SK-N-SH (cell line): Measurements from ENCODE around the gene C9orf72. TPM values are rescaled to one million over a fixed set of nuclear protein-coding genes. Genes with fewer than 3 reads are reported as not detected.

ENCODE experiments used
- CTCF ChIA-PET: fragments of 300-600, 350-600 bp; formaldehyde crosslinking; extraction: SDS; loops from one replicate; lab custom pipeline; 2021; lab: Yijun Ruan, JAX
- POLR2A ChIA-PET: fragments of 350-600 bp; sonication (Branson Sonifier 250); formaldehyde crosslinking; extraction: SDS; loops from one replicate; lab custom pipeline; 2020; ENCODE audit warnings: antibody characterized with exemption, inconsistent platforms; lab: Yijun Ruan, JAX
- DNase-seq: peaks from one replicate; pipeline ENCODE4 v3.0.0; 2012
- H2AFZ ChIP-seq: fragments of 200-600 bp; sonication (generic); 2 replicates; pipeline ENCODE4 v1.8.1; 2016; ENCODE audit warnings: antibody characterized with exemption, mild to moderate bottlenecking, low read depth
- H3F3A ChIP-seq: fragments of 200-600 bp; sonication (generic); replicated peaks from 2 replicates; pipeline ENCODE3; 2016; ENCODE audit warnings: antibody characterized with exemption, mild to moderate bottlenecking; ENCODE audit not compliant: insufficient read depth
- H3K27ac ChIP-seq, 2 experiments: fragments of 200-500 bp in 1 of 2; fragments of 200-600 bp in 1 of 2; sonication (Bioruptor generic) in 1 of 2; sonication (generic), shearing (Covaris generic) in 1 of 2; 2 replicates each; pipeline versions ENCODE4 v1.5.1 to v1.6.1; 2014 to 2016; ENCODE audit warnings: low read depth in 2 of 2, inconsistent platforms in 1 of 2, low read length in 1 of 2, mild to moderate bottlenecking in 1 of 2, mixed read lengths in 1 of 2
- H3K27me3 ChIP-seq: fragments of 200-600 bp; sonication (generic), shearing (Covaris generic); 2 replicates; pipeline ENCODE4 v1.6.1; 2016; ENCODE audit warnings: mixed run types; ENCODE audit not compliant: insufficient read depth
- H3K36me3 ChIP-seq, 2 experiments: fragments of 200-500 bp in 1 of 2; fragments of 200-600 bp in 1 of 2; sonication (Bioruptor generic) in 1 of 2; sonication (generic) in 1 of 2; replicated peaks in 1 of 2; 2 replicates each; pipeline versions ENCODE3 to v1.5.1; 2014 to 2016; ENCODE audit warnings: low read length in 1 of 2, mild to moderate bottlenecking in 1 of 2; ENCODE audit not compliant: insufficient read depth in 2 of 2, control insufficient read depth in 1 of 2
- H3K4me1 ChIP-seq, 2 experiments: fragments of 200-500 bp in 1 of 2; fragments of 200-600 bp in 1 of 2; sonication (Bioruptor generic) in 1 of 2; sonication (generic), shearing (Covaris generic) in 1 of 2; 2 replicates each; pipeline versions ENCODE4 v1.5.1 to v1.6.1; 2014 to 2016; ENCODE audit warnings: low read depth in 1 of 2, low read length in 1 of 2, mixed run types in 1 of 2; ENCODE audit not compliant: insufficient read depth in 2 of 2, control insufficient read depth in 1 of 2
- H3K4me2 ChIP-seq: fragments of 200-600 bp; sonication (generic), shearing (Covaris generic); 2 replicates; pipeline ENCODE4 v1.6.1; 2017; ENCODE audit warnings: mixed run types
- H3K4me3 ChIP-seq, 2 experiments: fragments of 200-500 bp in 1 of 2; fragments of 200-600 bp in 1 of 2; sonication (Bioruptor generic) in 1 of 2; sonication (generic), shearing (Covaris generic) in 1 of 2; 2 replicates each; pipeline versions ENCODE4 v1.5.1 to v1.8.1; 2014 to 2016; ENCODE audit warnings: low read depth in 2 of 2, inconsistent platforms in 1 of 2, low read length in 1 of 2, mild to moderate bottlenecking in 1 of 2, mixed read lengths in 1 of 2, moderate library complexity in 1 of 2
- H3K79me2 ChIP-seq: fragments of 200-600 bp; sonication (generic); 2 replicates; pipeline ENCODE4 v1.8.1; 2017; ENCODE audit warnings: mild to moderate bottlenecking; ENCODE audit not compliant: insufficient read depth
- H3K9ac ChIP-seq: fragments of 200-600 bp; sonication (generic); 2 replicates; pipeline ENCODE4 v1.6.1; 2017; ENCODE audit warnings: mixed run types
- H3K9me2 ChIP-seq: fragments of 200-600 bp; sonication (generic); 2 replicates; pipeline ENCODE4 v1.6.1; 2017; ENCODE audit warnings: mixed run types
- H3K9me3 ChIP-seq: fragments of 200-600 bp; sonication (generic); 2 replicates; pipeline ENCODE4 v1.6.1; 2017; ENCODE audit warnings: mixed run types, mild to moderate bottlenecking, moderate library complexity
- H4K20me1 ChIP-seq: fragments of 200-600 bp; sonication (generic); 2 replicates; pipeline ENCODE4 v1.6.1; 2017; ENCODE audit warnings: mild to moderate bottlenecking, mixed run types; ENCODE audit not compliant: insufficient read depth
- CHD2 ChIP-seq: fragments of 150-350 bp; IDR thresholded peaks from 2 replicates; pipeline ENCODE4 v1.6.1; 2018; ENCODE audit warnings: low read length; ENCODE audit not compliant: partially characterized antibody
- ELF1 ChIP-seq: IDR thresholded peaks from 2 replicates; pipeline ENCODE4 v1.4.0; 2012
- GATA2 ChIP-seq: sonication (generic); formaldehyde crosslinking; IDR thresholded peaks from 2 replicates; pipeline ENCODE4 v1.5.0; 2020; ENCODE audit warnings: mild to moderate bottlenecking, missing genetic modification reagents
- IRF3 ChIP-seq: fragments of 150-350 bp; IDR thresholded peaks from 2 replicates; pipeline ENCODE4 v1.6.1; 2016; ENCODE audit warnings: mild to moderate bottlenecking, low read depth, low read length
- MEF2A ChIP-seq: IDR thresholded peaks from 2 replicates; pipeline ENCODE4 v1.4.0; 2012; ENCODE audit warnings: low read depth, borderline replicate concordance
- MXI1 ChIP-seq: IDR thresholded peaks from 2 replicates; pipeline ENCODE4 v1.6.1; 2012; ENCODE audit warnings: mild to moderate bottlenecking, low read depth, low read length, improper control_type of control experiment
- NFIC ChIP-seq: IDR thresholded peaks from 2 replicates; pipeline ENCODE4 v1.4.0; 2012; ENCODE audit warnings: borderline replicate concordance
- NRF1 ChIP-seq: IDR thresholded peaks from 2 replicates; pipeline ENCODE4 v1.6.1; 2012; ENCODE audit warnings: low read depth, mild to moderate bottlenecking, low read length
- PBX3 ChIP-seq: IDR thresholded peaks from 2 replicates; pipeline ENCODE4; 2012
- RCOR1 ChIP-seq: fragments of 150-350 bp; IDR thresholded peaks from 2 replicates; pipeline ENCODE4 v1.6.1; 2017; ENCODE audit warnings: antibody characterized with exemption, low read length
- REST ChIP-seq: IDR thresholded peaks from 2 replicates; pipeline ENCODE4 v1.6.1; 2012; ENCODE audit warnings: mild to moderate bottlenecking, low read depth, low read length, moderate library complexity
- RFX5 ChIP-seq: IDR thresholded peaks from 2 replicates; pipeline ENCODE4 v1.6.1; 2012; ENCODE audit warnings: mild to moderate bottlenecking, improper control_type of control experiment, low read length
- SMC3 ChIP-seq: IDR thresholded peaks from 2 replicates; pipeline ENCODE4 v1.6.1; 2012; ENCODE audit warnings: low read depth, low read length, improper control_type of control experiment
- TAF1 ChIP-seq: IDR thresholded peaks from 2 replicates; pipeline ENCODE4 v1.6.1; 2012; ENCODE audit warnings: low read depth, mild to moderate bottlenecking, low read length, moderate library complexity, borderline replicate concordance
- TEAD4 ChIP-seq: IDR thresholded peaks from 2 replicates; pipeline ENCODE4 v1.4.0; 2012; ENCODE audit warnings: mild to moderate bottlenecking, borderline replicate concordance; ENCODE audit not compliant: insufficient read depth
- USF1 ChIP-seq: IDR thresholded peaks from 2 replicates; pipeline ENCODE4 v1.4.0; 2012; ENCODE audit warnings: low read depth, borderline replicate concordance
- USF2 ChIP-seq: fragments of 150-350 bp; IDR thresholded peaks from 2 replicates; pipeline ENCODE4 v1.6.1; 2017; ENCODE audit warnings: antibody characterized with exemption, low read length, low read depth, borderline replicate concordance
- ZBTB33 ChIP-seq: IDR thresholded peaks from 2 replicates; pipeline ENCODE4 v1.4.0; 2012; ENCODE audit warnings: low read depth, borderline replicate concordance
- WGBS: methylation state at CpG from one replicate; pipeline ENCODE4 v1.1.6; 2017; ENCODE audit warnings: low lambda C conversion rate; 5-methylcytosine and 5-hydroxymethylcytosine counted together
- polyA plus RNA-seq, 3 experiments: library from polyadenylated mRNA; depleted of rRNA; stranded (reverse); fragments of >200 nt; gene quantifications; 2 replicates each; pipeline ENCODE4 v1.2.3, GENCODE V29; 2012

C9orf72 gene
- polyA plus RNA-seq, 1 of the 3 experiments (the other 2 are of a cell fraction): 4.0 TPM

GRCh38 chr9:27530915-27531755 is 42.1 kb downstream of the C9orf72 start:
- Histone ChIP-seq H3K9me2 (no peaks in the 10 kb centered on the region), H3K9me3 (no peaks in the 10 kb centered on the region), H3F3A (peaks cover 11% of the 10 kb centered on the region), H2AFZ (no peak overlapping the region), H3K9ac (no peak overlapping the region), H4K20me1 (no peaks in the 10 kb centered on the region), H3K79me2 (no peaks in the 10 kb centered on the region), H3K36me3 (no peaks in the 10 kb centered on the region), H3K27me3 (no peaks in the 10 kb centered on the region), H3K4me3 (no peak overlapping the region), H3K4me2 (no peak overlapping the region), H3K4me1 (peaks cover 0 to 8% of the 10 kb centered on the region in 2 experiments; a peak in 2 of 4 replicates), H3K27ac (no peak overlapping the region)
- ChIA-PET CTCF (interaction anchor here (1.7 to 3.0 kb wide), 4 partner anchors 9 to 198 kb away, joined by 7 to 31 read pairs (median 18); no protein-coding TSS in a partner anchor), POLR2A (no interaction called here)
- TF ChIP-seq TAF1: no peak
- no peak for TF ChIP-seq USF1
- no peak for TF ChIP-seq PBX3
- TF ChIP-seq RCOR1: no peak
- TF ChIP-seq TEAD4: no peak
- no peak for TF ChIP-seq GATA2 (CRISPR knock-in tag)
- TF ChIP-seq MEF2A: no peak
- TF ChIP-seq REST: no peak
- TF ChIP-seq MXI1: no peak
- no peak for TF ChIP-seq SMC3
- TF ChIP-seq USF2: no peak
- TF ChIP-seq IRF3: no peak
- TF ChIP-seq CHD2: no peak
- TF ChIP-seq ELF1: no peak
- no peak for TF ChIP-seq NFIC
- no peak for TF ChIP-seq ZBTB33
- no peak for TF ChIP-seq RFX5
- TF ChIP-seq NRF1: no peak
- 69% methylated on average over 4 of the region's 4 CpGs for WGBS
- no peak for DNase-seq
